Measurements from ENCODE around the gene TMEM181.

Gene TMEM181

GRCh38 chr6:158538741-158539140 lies 21.1 kb upstream of the TMEM181 start:
- H4K20me1 ChIP-seq (ENCODE audit: low read depth, low read length), result no peaks in the 10 kb centered on the region
- H3K9me2 ChIP-seq (replicated peaks; ENCODE audit: insufficient read depth, low read length), result no peaks in the 10 kb centered on the region
- no peaks in the 10 kb centered on the region for H3K9me3 ChIP-seq (ENCODE audit: insufficient read depth, low read length)
- no peak for TF ChIP-seq CTCF (IDR thresholded peaks at IDR 0.05; ENCODE audit: insufficient read depth, low read length, poor library complexity, severe bottlenecking)
- no peak for TF ChIP-seq EZH2phosphoT487 (conservative IDR thresholded peaks at IDR 0.05; ENCODE audit: low read length)
- H3K27ac ChIP-seq (ENCODE audit: low read depth, low read length), result no peak overlapping the region
- H3K4me3 ChIP-seq (ENCODE audit: insufficient read depth, low read length, poor library complexity, severe bottlenecking), result no peak overlapping the region
- no peak overlapping the region for H2AFZ ChIP-seq (ENCODE audit: low read depth, low read length, severe bottlenecking)
- H3K27me3 ChIP-seq (ENCODE audit: low read length), result no peaks in the 10 kb centered on the region
- H3K4me2 ChIP-seq (ENCODE audit: low read depth, low read length, poor library complexity, severe bottlenecking), result no peak overlapping the region
- H3F3A ChIP-seq (ENCODE audit: insufficient read depth), result no peaks in the 10 kb centered on the region
- no peaks in the 10 kb centered on the region for H3K79me2 ChIP-seq (ENCODE audit: insufficient read depth, low read length)
- no peaks in the 10 kb centered on the region for H3K36me3 ChIP-seq (ENCODE audit: low read length)
- no peak overlapping the region for H3K9ac ChIP-seq (ENCODE audit: low read length)

GRCh38 chr6:158539413-158539812 lies 20.5 kb upstream of the TMEM181 start:
- Histone ChIP-seq H3K9ac (ENCODE audit: low read length) (no peak overlapping the region), H3K9me3 (ENCODE audit: insufficient read depth, low read length) (no peaks in the 10 kb centered on the region), H3K27me3 (ENCODE audit: low read length) (no peaks in the 10 kb centered on the region), H3K4me2 (ENCODE audit: low read depth, low read length, poor library complexity, severe bottlenecking) (no peak overlapping the region), H3F3A (ENCODE audit: insufficient read depth) (no peaks in the 10 kb centered on the region), H4K20me1 (ENCODE audit: low read depth, low read length) (no peaks in the 10 kb centered on the region), H2AFZ (ENCODE audit: low read depth, low read length, severe bottlenecking) (no peak overlapping the region), H3K27ac (ENCODE audit: low read depth, low read length) (no peak overlapping the region), H3K79me2 (ENCODE audit: insufficient read depth, low read length) (no peaks in the 10 kb centered on the region), H3K4me3 (ENCODE audit: insufficient read depth, low read length, poor library complexity, severe bottlenecking) (no peak overlapping the region), H3K36me3 (ENCODE audit: low read length) (no peaks in the 10 kb centered on the region), H3K9me2 (replicated peaks; ENCODE audit: insufficient read depth, low read length) (no peaks in the 10 kb centered on the region)
- no peak for TF ChIP-seq CTCF (IDR thresholded peaks at IDR 0.05; ENCODE audit: insufficient read depth, low read length, poor library complexity, severe bottlenecking)
- no peak for TF ChIP-seq EZH2phosphoT487 (conservative IDR thresholded peaks at IDR 0.05; ENCODE audit: low read length)

GRCh38 chr6:158539881-158540280 lies 20.0 kb upstream of the TMEM181 start:
- Histone ChIP-seq H3K4me2 (ENCODE audit: low read depth, low read length, poor library complexity, severe bottlenecking) (no peak overlapping the region), H3K27ac (ENCODE audit: low read depth, low read length) (no peak overlapping the region), H3K9me3 (ENCODE audit: insufficient read depth, low read length) (no peaks in the 10 kb centered on the region), H3K27me3 (ENCODE audit: low read length) (no peaks in the 10 kb centered on the region), H3F3A (ENCODE audit: insufficient read depth) (no peaks in the 10 kb centered on the region), H3K79me2 (ENCODE audit: insufficient read depth, low read length) (no peaks in the 10 kb centered on the region), H3K9ac (ENCODE audit: low read length) (no peak overlapping the region), H2AFZ (ENCODE audit: low read depth, low read length, severe bottlenecking) (no peak overlapping the region), H3K9me2 (replicated peaks; ENCODE audit: insufficient read depth, low read length) (no peaks in the 10 kb centered on the region), H3K36me3 (ENCODE audit: low read length) (no peaks in the 10 kb centered on the region), H3K4me3 (ENCODE audit: insufficient read depth, low read length, poor library complexity, severe bottlenecking) (no peak overlapping the region), H4K20me1 (ENCODE audit: low read depth, low read length) (no peaks in the 10 kb centered on the region)
- TF ChIP-seq EZH2phosphoT487 (conservative IDR thresholded peaks at IDR 0.05; ENCODE audit: low read length) (no peak), CTCF (IDR thresholded peaks at IDR 0.05; ENCODE audit: insufficient read depth, low read length, poor library complexity, severe bottlenecking) (no peak)

All from SU-DHL-6 (cell line).